Psoas muscle (tissue), 8 donors: ENCODE measurements around the gene CTNND2. TPM values are rescaled to one million over a fixed set of nuclear protein-coding genes. Genes with fewer than 3 reads are reported as not detected.
A peak's percentile ranks its signal among the peaks of the same experiment; 100 is the strongest.

Experiments
- ATAC-seq, 4 donors: fragments of 200-7000 bp; cut with Tn5 transposase; one replicate each; pipeline ENCODE4 v1.9.1; 2020; ENCODE audit warnings: moderate library complexity in 3 of 4, mild to moderate bottlenecking in 2 of 4
- DNase-seq, 2 donors: peaks; one replicate each; pipeline ENCODE4 v3.0.0-alpha.2; 2020
- H3K27ac ChIP-seq: fragments of 200-600 bp; one replicate; pipeline ENCODE4 v1.8.0; 2022
- H3K27me3 ChIP-seq, 3 donors: fragments of 200-600 bp in 1 of 3; one replicate each; pipeline versions ENCODE4 v1.6.1 to v1.8.0; 2013 to 2022; ENCODE audit warnings: low read length in 2 of 3, mild to moderate bottlenecking in 2 of 3, moderate library complexity in 1 of 3; ENCODE audit not compliant: insufficient read depth in 3 of 3
- H3K36me3 ChIP-seq, 2 donors: fragments of 200-600 bp in 1 of 2; one replicate each; pipeline versions ENCODE4 v1.6.1 to v1.8.0; 2013 to 2022; ENCODE audit warnings: low read depth in 1 of 2, mild to moderate bottlenecking in 1 of 2, moderate library complexity in 1 of 2; ENCODE audit not compliant: insufficient read depth in 1 of 2
- H3K4me1 ChIP-seq: fragments of 200-600 bp; one replicate; pipeline ENCODE4 v1.8.0; 2022
- H3K4me3 ChIP-seq: fragments of 200-600 bp; one replicate; pipeline ENCODE4 v1.8.0; 2022; ENCODE audit warnings: mild to moderate bottlenecking
- H3K9me3 ChIP-seq: fragments of 200-600 bp; one replicate; pipeline ENCODE4 v1.8.0; 2022
- WGBS, 3 donors: extraction: QIAGEN DNeasy Blood & Tissue Kit; methylation state at CpG; one replicate each; pipeline versions ENCODE4 v1.1.6 to v1.1.7; 2013; 5-methylcytosine and 5-hydroxymethylcytosine counted together
- intact Hi-C, 2 donors: fragments of 100-400 bp; cut with DNase I; formaldehyde crosslinking; loops; one replicate each; pipeline versions ENCODE4 v1.11.0 to v1.14.2; 2022
- polyA plus RNA-seq, 3 donors: library from polyadenylated mRNA; stranded (reverse); fragments of 200-250 nt; gene quantifications; one replicate each; pipeline ENCODE4 v1.2.3, GENCODE V29; 2013
- total RNA-seq, 4 donors: library from RNA; stranded (reverse); fragmentation: NEBNext Ultra II Directional in 2 of 4; extraction: Animal tissue kit (Norgen Biotek cat#: 25700) in 2 of 4; gene quantifications; one replicate each; pipeline versions ENCODE4 v1.2.1 to v1.2.4, GENCODE V29; 2021 to 2023
- TF ChIP-seq, protein P1 (sequence below): fragments of 200-600 bp; IDR thresholded peaks from one replicate; pipeline ENCODE4 v1.8.0; 2022; ENCODE audit warnings: antibody characterized with exemption
- donor health status: healthy with polysubstance abuse.
- donor health status: DM: no; HTN: no; CAD: no; lungs with moderate emphysema.
- donor health status: Bipolar disorder and iron deficiency.
- donor health status: healthy.
- donor health status: DM: yes; HTN: yes; CAD: no.
- donor health status: DM: no; HTN: no; CAD: no.
- donor health status: DM: no; HTN: no; CAD: no.
- donor health status: DM: yes; HTN: yes; CAD: no.

CTNND2 gene
- total and polyA plus RNA-seq, 7 donors = 0.09 to 0.14 (median 0.13) TPM; not detected in 4

GRCh38 chr5:11608530-11608929, 295.7 kb downstream of the CTNND2 start:
- Histone ChIP-seq H3K4me1 (no peaks in the 10 kb centered on the region), H3K4me3 (no peak overlapping the region), H3K27me3 (no peaks in the 10 kb centered on the region), H3K27ac (no peak overlapping the region), H3K36me3 (no peaks in the 10 kb centered on the region), H3K9me3 (no peaks in the 10 kb centered on the region)
- ATAC-seq (no peak), DNase-seq (no peak)
- intact Hi-C loops = no loop called here
- TF ChIP-seq, protein P1, sequence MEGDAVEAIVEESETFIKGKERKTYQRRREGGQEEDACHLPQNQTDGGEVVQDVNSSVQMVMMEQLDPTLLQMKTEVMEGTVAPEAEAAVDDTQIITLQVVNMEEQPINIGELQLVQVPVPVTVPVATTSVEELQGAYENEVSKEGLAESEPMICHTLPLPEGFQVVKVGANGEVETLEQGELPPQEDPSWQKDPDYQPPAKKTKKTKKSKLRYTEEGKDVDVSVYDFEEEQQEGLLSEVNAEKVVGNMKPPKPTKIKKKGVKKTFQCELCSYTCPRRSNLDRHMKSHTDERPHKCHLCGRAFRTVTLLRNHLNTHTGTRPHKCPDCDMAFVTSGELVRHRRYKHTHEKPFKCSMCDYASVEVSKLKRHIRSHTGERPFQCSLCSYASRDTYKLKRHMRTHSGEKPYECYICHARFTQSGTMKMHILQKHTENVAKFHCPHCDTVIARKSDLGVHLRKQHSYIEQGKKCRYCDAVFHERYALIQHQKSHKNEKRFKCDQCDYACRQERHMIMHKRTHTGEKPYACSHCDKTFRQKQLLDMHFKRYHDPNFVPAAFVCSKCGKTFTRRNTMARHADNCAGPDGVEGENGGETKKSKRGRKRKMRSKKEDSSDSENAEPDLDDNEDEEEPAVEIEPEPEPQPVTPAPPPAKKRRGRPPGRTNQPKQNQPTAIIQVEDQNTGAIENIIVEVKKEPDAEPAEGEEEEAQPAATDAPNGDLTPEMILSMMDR = no peak

GRCh38 chr5:11607944-11608483, 296.2 kb downstream of the CTNND2 start:
- intact Hi-C loops = no loop called here
- no peak overlapping the region for H3K4me3 ChIP-seq
- ATAC-seq (no peak), DNase-seq (no peak)
- H3K36me3 ChIP-seq = no peaks in the 10 kb centered on the region
- no peak overlapping the region for H3K27ac ChIP-seq
- H3K4me1 ChIP-seq = no peaks in the 10 kb centered on the region
- H3K9me3 ChIP-seq = no peaks in the 10 kb centered on the region
- TF ChIP-seq, protein P1 = no peak
- H3K27me3 ChIP-seq = no peaks in the 10 kb centered on the region

DNA sequence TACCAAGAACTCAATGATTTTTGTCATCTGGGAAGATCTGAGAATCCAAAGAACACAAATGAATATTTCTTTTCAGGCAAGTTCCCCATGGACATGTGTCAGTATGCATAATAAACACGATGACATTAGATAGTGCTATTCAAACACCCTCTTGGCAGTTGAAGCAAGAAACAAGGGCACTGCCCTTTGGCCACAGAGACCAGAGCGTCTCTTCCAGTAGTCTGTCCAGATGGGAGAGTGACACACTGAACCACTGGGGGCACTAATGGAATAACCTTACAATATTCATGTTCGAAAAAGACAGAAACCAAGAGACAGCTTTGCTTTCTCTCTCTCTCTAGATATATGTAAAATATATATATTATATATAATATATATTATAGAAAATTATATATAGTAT, 301.9 kb downstream of the CTNND2 start:
- no peaks in the 10 kb centered on the region for H3K27me3 ChIP-seq
- no peak overlapping the region for H3K4me3 ChIP-seq
- TF ChIP-seq, protein P1 = no peak
- intact Hi-C loops = no loop called here
- H3K36me3 ChIP-seq = no peaks in the 10 kb centered on the region
- ATAC-seq (peak in 3 of 4 donors; percentile 46 to 71 (median 56)), DNase-seq (no peak)
- H3K9me3 ChIP-seq = no peaks in the 10 kb centered on the region
- H3K27ac ChIP-seq = no peak overlapping the region
- WGBS, 3 donors = 38 to 53% (median 39%) methylated on average over 3 of the region's 3 CpGs
- H3K4me1 ChIP-seq = no peaks in the 10 kb centered on the region

DNA sequence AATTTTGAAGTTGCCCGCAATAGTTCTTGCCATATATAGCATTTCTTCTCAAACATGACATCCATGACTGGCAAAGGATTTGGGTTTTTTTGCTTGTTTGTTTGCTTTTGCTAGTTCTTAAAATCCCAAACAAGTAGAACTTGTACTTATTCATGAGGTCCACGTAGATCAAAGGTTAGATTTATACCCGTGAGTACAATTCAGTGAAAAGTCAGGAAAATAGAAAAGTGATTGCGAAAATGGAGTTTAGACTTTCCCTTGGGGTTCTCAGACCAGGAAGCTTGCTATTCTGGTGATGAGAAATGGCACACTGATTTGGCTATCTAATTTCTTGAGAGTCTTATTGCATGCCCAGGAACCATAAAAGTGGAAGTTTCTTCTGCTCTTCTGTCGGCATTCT, 304.7 kb downstream of the CTNND2 start:
- WGBS, 3 donors = 82 to 84% (median 84%) methylated on average over 5 of the region's 5 CpGs
- ATAC-seq (no peak), DNase-seq (no peak)
- intact Hi-C loops = no loop called here
- Histone ChIP-seq H3K36me3 (no peaks in the 10 kb centered on the region), H3K27ac (no peak overlapping the region), H3K27me3 (no peaks in the 10 kb centered on the region), H3K9me3 (no peaks in the 10 kb centered on the region), H3K4me1 (no peaks in the 10 kb centered on the region), H3K4me3 (no peak overlapping the region)
- TF ChIP-seq, protein P1 = no peak

DNA sequence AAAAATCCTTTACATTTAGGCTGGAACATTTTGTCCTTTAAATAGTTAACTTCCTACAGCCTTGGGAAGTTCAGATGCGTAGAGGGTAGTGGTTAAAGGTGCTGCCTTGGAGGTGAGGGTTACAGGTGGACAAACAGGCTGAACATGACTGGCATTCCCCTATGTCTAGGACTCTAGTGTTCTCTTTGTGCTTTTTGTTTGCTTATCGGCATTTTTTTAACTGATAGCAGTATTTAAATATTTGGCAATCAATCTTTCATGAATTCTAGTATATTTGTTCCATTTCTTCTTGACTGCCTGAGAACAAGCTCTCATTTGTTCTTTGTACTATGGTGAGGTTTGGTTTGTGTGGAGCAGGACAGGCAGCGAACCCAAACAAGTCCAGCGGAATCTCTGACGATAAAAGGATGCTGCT, 307.6 kb downstream of the CTNND2 start:
- Histone ChIP-seq H3K4me3 (no peak overlapping the region), H3K27me3 (no peaks in the 10 kb centered on the region), H3K36me3 (no peaks in the 10 kb centered on the region), H3K27ac (no peak overlapping the region), H3K4me1 (no peaks in the 10 kb centered on the region), H3K9me3 (no peaks in the 10 kb centered on the region)
- no peak for DNase-seq
- TF ChIP-seq, protein P1 = no peak
- no peak for ATAC-seq
- intact Hi-C loops = no loop called here
- WGBS, 3 donors = 84 to 89% (median 88%) methylated on average over 5 of the region's 5 CpGs
